Stimulated activated naive B cell treated with anti-CD40 and anti-IgM and Interleukin-4, amounts not matched to agents 10 μg/mL and 1 μg/mL and 100 μg/mL, for 72 hours (primary cell): ENCODE data around the gene AP1G2.
A peak's percentile ranks its signal among the peaks of the same experiment; 100 is the strongest.

Source experiments
- ATAC-seq, 2 donors: fragments of 150-1000 bp; cut with Tn5 transposase; replicated peaks; 2 replicates each; pipeline ENCODE4 v1.10.0; 2021; ENCODE audit warnings: moderate library complexity in 1 of 2
- DNase-seq: peaks from one replicate; pipeline ENCODE4 v3.0.0; 2021
- H3K27ac Mint-ChIP-seq: one replicate; pipeline ENCODE4 v1.8.0; 2022; ENCODE audit warnings: mild to moderate bottlenecking, mixed read lengths
- H3K27me3 Mint-ChIP-seq, 2 donors: one replicate each; pipeline ENCODE4 v1.8.0; 2022; ENCODE audit warnings: mixed read lengths in 2 of 2
- H3K36me3 Mint-ChIP-seq, 2 donors: one replicate each; pipeline ENCODE4 v1.8.0; 2022; ENCODE audit warnings: mixed read lengths in 2 of 2, mild to moderate bottlenecking in 1 of 2
- H3K4me1 Mint-ChIP-seq, 2 donors: one replicate each; pipeline ENCODE4 v1.8.0; 2022; ENCODE audit warnings: mixed read lengths in 2 of 2, mild to moderate bottlenecking in 1 of 2
- H3K4me3 Mint-ChIP-seq, 2 donors: one replicate each; pipeline ENCODE4 v1.8.0; 2022; ENCODE audit warnings: mild to moderate bottlenecking in 2 of 2, mixed read lengths in 2 of 2, moderate library complexity in 1 of 2
- H3K9me3 Mint-ChIP-seq, 2 donors: one replicate each; pipeline ENCODE4 v1.8.0; 2022; ENCODE audit warnings: mixed read lengths in 2 of 2, mild to moderate bottlenecking in 1 of 2

The AP1G2 gene

DNA sequence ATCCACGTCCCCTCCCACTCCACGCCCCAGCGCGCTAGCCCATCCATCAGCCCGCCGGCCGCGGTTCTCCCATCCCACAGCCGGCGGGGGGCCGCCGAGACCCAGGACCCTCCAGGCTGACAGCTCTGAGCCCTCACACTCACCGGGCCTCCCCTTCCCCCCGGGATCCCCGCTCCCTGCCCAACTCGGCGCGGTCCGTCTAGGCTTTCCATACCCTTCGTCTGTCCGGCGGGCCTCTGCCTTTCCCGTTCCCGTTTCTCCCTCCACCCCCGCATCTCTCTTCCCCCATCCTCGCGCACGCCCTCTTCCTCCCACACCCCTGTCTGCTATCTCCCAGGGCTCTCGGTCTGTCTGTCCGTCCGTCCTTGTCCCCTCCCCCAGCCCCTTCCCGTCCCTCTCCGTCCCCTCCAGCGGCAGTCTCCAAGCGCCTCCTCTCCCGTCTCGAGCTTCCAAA lies 16.8 kb downstream of the AP1G2 start:
- no peak for ATAC-seq

DNA sequence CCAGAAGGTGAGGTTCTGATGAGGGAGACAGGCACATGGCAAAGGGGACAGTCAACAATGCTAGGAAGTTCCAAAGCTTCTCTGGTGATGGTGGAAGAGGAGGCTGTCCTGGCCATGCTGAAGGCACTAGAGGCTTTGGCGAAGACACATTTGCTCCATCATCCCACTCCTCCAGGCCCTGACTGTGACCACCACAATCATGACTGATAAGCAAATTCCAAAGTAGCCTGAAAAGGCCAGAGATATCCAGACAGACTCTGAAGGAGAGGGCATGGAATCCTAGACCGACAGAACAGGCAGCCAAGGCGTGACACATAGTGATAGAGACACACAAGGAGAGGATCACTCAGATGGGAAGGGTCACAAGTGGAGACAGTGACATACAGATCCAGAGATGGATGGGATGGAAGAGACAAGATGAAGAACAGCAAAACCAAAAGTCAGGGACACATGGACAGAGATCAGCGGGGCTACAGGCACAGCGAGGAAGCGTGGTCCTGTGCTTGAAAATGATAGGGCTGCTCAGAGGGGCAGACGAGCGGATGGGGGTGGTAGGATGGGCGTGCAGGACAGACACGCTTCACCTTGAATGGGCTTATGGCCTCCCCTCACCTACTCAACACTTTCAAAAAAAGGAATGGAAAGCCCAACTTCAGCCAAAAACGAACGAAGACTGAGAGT lies 17.3 kb downstream of the AP1G2 start:
- no peak overlapping the region for H3K27ac Mint-ChIP-seq
- no peaks in the 10 kb centered on the region for H3K27me3 Mint-ChIP-seq
- DNase-seq (no peak), ATAC-seq (no peak)
- H3K36me3 Mint-ChIP-seq, result no peaks in the 10 kb centered on the region
- peaks cover 4 to 9% of the 10 kb centered on the region in 2 donors for H3K4me1 Mint-ChIP-seq
- H3K4me3 Mint-ChIP-seq, result no peak overlapping the region
- H3K9me3 Mint-ChIP-seq, result no peaks in the 10 kb centered on the region

More for the DNA sequence above, 16.8 kb downstream of the AP1G2 start:
- Mint-ChIP-seq H3K4me3 (no peak overlapping the region), H3K4me1 (peaks cover 7 to 11% of the 10 kb centered on the region in 2 donors), H3K27ac (peak overlapping the region; percentile 92), H3K36me3 (no peaks in the 10 kb centered on the region), H3K9me3 (no peaks in the 10 kb centered on the region), H3K27me3 (no peaks in the 10 kb centered on the region)
- DNase-seq, result no peak

DNA sequence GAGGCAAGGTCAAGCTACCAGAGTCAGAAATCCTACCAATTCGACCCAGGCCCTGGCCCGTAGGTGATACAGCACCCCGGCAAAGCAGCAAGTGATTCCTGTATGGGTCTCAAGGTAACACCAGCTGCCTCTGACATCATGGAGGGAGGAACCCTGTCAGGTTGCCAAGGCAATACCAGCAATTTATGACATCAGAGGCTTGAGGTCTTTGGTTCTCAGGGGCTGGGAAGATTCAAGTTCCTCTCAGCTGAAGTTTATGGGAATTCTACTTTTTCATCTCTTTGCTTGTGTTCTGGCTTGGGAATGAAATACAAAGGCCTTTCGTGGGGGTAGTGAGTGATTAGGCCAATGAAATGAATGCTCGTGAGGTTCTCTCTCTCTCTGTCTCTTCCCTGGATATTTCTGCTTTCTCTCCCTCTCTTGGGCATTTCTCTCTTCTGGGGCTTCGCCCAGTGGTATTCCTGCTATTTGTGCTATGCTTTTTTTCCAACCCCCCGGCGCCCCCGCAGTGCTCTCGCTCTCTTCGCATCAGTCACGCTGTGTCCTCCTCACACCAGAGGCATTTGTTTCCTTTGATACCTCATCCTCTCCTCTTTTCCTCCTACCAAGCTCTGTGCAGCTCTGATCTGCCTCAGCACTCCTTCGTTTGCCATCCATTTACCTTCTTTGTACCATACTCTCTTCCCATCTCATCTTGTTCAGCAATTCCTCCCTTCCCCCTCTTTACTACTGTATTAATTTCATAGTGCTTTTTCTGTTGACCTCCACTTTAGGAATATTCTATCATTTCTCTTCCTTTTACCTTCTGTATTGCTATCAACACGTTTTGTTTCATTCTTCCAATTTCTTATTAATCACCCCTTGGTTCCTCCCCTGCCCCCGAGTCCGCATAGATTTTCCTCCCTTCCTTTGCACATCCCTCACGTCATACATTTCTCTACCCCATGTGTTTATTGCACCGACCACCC lies 19.0 kb downstream of the AP1G2 start:
- H3K9me3 Mint-ChIP-seq, result no peaks in the 10 kb centered on the region
- no peak overlapping the region for H3K27ac Mint-ChIP-seq
- no peaks in the 10 kb centered on the region for H3K27me3 Mint-ChIP-seq
- H3K36me3 Mint-ChIP-seq, result peaks cover 0 to 2% of the 10 kb centered on the region in 2 donors
- H3K4me3 Mint-ChIP-seq, result no peak overlapping the region
- peaks cover 5 to 6% of the 10 kb centered on the region in 2 donors for H3K4me1 Mint-ChIP-seq
- DNase-seq (no peak), ATAC-seq (no peak)

DNA sequence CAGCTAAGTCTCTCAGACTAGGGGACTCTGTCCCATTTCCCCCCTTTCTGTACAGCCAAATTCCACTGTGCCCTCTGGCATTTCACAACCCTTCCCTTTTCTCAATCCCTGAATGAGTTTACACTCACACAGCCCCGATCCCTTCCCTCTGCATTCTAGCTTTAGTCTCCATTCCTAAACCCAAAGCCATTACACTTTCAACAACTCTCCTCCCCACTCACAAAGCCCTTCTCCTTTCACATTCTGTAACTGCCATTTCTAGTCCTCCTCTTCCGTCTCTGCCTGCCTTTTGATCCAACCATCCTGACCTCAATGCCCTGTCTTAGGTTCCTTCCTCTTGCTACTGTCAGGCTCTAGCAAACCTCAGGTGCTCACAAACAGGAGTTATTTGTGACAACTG lies 19.7 kb downstream of the AP1G2 start:
- peaks cover 5 to 6% of the 10 kb centered on the region in 2 donors for H3K4me1 Mint-ChIP-seq
- peaks cover 0 to 2% of the 10 kb centered on the region in 2 donors for H3K36me3 Mint-ChIP-seq
- no peaks in the 10 kb centered on the region for H3K9me3 Mint-ChIP-seq
- ATAC-seq (no peak), DNase-seq (no peak)
- no peak overlapping the region for H3K27ac Mint-ChIP-seq
- H3K27me3 Mint-ChIP-seq, result no peaks in the 10 kb centered on the region
- no peak overlapping the region for H3K4me3 Mint-ChIP-seq

DNA sequence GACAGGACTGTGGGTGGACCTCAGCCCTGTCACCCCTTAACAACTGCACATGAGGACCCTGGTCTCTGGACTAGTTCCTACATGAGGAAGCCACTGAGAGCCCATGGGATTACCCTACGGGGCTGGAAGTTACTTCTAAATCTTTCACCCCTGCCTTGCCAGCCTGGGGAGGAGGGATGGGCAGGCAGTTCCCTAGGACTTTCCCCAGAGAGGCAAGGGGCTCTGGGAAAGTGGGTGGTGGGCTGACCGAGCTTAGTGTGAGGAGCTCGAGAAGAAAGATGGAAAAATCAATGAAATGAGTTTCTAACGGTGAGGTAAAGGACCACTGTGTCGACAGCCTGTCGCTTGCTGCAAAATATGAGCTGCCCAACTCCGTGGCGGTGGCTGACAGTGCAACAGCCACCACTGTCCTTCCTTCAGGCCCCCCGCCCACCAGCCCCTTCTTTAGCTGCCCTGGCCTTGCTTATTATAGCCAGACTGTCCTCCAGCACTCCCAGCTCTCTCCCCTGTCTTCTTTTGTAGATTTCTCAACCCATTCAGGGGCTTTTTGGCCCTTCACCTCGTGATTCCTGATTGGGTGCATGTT lies 21.0 kb downstream of the AP1G2 start:
- no peak overlapping the region for H3K27ac Mint-ChIP-seq
- peaks cover 0 to 5% of the 10 kb centered on the region in 2 donors for H3K36me3 Mint-ChIP-seq
- ATAC-seq (no peak), DNase-seq (no peak)
- H3K4me3 Mint-ChIP-seq, result no peak overlapping the region
- no peaks in the 10 kb centered on the region for H3K9me3 Mint-ChIP-seq
- H3K4me1 Mint-ChIP-seq, result peaks cover 0 to 5% of the 10 kb centered on the region in 2 donors
- H3K27me3 Mint-ChIP-seq, result no peaks in the 10 kb centered on the region

DNA sequence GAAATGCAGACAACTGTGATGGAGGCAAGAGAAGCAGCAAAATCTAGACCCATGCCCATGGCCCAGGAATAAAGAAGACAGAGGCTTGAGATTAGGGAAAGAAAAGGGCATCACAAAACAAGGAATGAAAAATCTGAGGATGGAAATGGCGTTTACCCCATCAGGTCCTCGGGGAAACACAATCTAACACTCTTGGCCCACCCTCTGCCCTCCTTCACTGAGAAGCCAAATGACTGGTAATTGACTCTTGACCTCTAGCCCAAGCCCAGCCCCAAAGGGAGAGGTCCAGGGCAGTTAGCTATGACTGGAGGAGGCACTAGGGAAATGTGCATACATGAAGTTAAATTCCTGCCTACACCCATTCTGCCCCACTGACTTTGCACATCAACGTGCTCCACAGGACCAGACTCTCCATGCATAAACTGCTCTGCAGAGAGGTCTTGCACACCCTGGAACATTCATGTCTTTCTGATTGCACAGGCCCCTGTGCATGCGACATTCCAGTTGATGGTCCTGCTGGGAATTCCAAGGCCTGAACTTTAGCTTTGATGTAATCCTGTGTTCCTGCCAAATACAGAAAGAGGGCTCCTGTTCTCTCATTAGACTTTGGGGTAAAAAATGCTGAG lies 21.7 kb downstream of the AP1G2 start:
- Mint-ChIP-seq H3K36me3 (peaks cover 0 to 5% of the 10 kb centered on the region in 2 donors), H3K27ac (no peak overlapping the region), H3K4me1 (peaks cover 0 to 2% of the 10 kb centered on the region in 2 donors)

DNA sequence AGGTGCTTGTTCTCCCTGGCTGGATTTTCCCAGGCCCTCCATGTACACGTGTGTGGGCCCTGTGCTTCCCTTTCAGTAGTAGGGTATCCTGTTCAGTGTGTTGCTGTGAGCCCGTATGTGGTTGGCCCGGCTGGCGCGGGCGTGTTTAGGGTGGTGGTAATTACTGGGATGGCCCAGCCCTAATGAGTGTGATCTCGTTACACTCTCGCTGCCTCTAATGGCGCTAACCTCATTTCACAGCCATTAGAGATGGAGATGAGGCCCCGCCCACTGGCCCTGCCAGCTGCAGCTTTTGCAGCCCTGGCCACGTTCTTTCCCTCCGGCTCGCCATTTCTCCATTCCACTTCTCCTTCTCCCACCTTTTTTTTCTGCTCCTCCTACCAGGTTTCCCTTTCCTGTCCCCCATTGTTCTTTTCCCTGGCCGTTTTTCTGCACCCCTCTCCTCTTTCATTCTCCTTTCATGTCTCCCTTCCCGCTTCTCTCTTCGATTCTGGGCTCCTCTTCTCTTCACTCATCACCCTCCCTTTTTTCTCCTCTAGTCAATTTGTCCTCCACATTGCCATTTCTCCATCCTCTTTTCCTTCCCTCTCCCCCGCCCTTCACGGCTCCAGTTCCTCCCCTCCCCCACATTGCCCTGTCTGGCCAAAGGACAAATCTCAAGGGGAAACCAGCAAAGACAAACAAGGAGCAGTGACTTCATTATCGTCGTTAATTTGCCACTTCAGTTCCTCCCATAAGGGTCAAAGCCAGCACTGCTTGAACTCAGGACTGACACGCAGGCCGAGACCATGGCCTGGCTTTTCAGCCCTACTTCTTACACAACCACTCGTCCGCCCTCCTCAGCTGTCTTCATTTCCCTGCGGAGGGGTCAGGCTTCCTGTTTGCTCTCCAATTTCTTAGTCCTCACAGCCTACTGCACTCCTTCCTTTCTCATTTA lies 22.8 kb downstream of the AP1G2 start:
- ATAC-seq (no peak), DNase-seq (no peak)
- Mint-ChIP-seq H3K27ac (no peak overlapping the region), H3K4me3 (no peak overlapping the region), H3K9me3 (no peaks in the 10 kb centered on the region), H3K27me3 (no peaks in the 10 kb centered on the region), H3K4me1 (peaks cover 0 to 2% of the 10 kb centered on the region in 2 donors), H3K36me3 (peaks cover 0 to 5% of the 10 kb centered on the region in 2 donors)

More for the DNA sequence above, 21.7 kb downstream of the AP1G2 start:
- Mint-ChIP-seq H3K27me3 (no peaks in the 10 kb centered on the region), H3K9me3 (no peaks in the 10 kb centered on the region), H3K4me3 (no peak overlapping the region)
- DNase-seq (no peak), ATAC-seq (no peak)

DNA sequence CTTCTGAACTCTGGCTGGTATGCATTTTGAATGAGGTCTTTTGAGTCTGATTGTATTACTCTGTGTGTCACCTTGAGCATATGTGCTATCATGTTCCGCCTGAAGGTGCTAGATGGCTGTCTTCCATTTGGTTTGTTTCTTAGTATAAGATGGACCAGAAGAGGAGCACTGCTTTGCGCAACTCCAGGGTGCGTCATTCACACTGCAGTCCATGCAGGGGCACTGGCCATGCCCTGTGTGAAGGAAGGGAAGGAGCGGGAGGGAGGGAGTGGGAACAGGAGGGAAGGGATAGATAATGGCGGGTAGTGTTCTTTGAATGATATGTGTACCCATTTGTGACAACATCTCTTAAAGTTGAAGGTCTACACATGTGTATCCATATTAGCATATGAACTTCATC lies 24.2 kb downstream of the AP1G2 start:
- H3K9me3 Mint-ChIP-seq, result no peaks in the 10 kb centered on the region
- no peak overlapping the region for H3K27ac Mint-ChIP-seq
- H3K36me3 Mint-ChIP-seq, result peaks cover 0 to 5% of the 10 kb centered on the region in 2 donors
- H3K4me3 Mint-ChIP-seq, result no peak overlapping the region
- DNase-seq (no peak), ATAC-seq (no peak)
- peaks cover 0 to 6% of the 10 kb centered on the region in 2 donors for H3K4me1 Mint-ChIP-seq
- H3K27me3 Mint-ChIP-seq, result no peaks in the 10 kb centered on the region

DNA sequence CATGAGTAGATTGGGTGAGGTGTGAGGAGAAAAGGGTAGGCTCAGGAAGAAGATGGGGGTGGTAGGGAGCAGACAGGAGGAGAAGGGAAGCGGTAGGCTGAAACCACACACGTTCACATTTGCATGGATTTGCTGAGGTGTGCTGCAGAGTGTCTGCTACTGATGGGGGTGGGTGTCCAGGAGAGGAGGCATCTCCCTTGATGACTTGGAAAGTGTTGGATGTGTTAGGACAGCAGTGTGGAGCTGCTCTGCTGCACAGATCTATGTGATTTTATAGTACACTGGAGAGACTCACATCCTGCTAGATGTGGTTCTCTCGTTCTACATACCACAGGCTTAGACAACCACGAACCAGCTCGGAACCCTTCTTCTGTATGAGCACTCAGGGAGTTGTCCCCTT lies 25.3 kb downstream of the AP1G2 start:
- DNase-seq (no peak), ATAC-seq (no peak)
- Mint-ChIP-seq H3K27me3 (no peaks in the 10 kb centered on the region), H3K4me1 (peaks cover 0 to 6% of the 10 kb centered on the region in 2 donors), H3K9me3 (no peaks in the 10 kb centered on the region), H3K27ac (no peak overlapping the region), H3K4me3 (no peak overlapping the region), H3K36me3 (peaks cover 0 to 5% of the 10 kb centered on the region in 2 donors)

DNA sequence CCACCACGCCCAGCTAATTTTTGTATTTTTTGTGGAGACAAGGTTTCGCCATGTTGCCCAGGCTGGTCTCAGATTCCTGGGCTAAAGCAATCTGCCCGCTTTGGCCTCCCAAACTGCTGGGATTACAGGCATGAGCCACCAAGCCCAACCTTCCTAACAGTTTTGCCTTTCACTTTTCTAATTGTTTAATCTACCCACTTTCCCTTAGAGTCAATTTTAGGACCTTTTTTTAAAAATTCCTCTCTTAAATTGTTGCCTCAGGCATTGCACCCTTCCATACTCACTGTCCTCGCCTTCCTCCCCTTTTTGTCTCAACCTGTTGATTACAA lies 27.5 kb downstream of the AP1G2 start:
- DNase-seq (no peak), ATAC-seq (no peak)
- Mint-ChIP-seq H3K4me3 (no peak overlapping the region), H3K9me3 (no peaks in the 10 kb centered on the region), H3K27ac (no peak overlapping the region), H3K27me3 (no peaks in the 10 kb centered on the region), H3K4me1 (peaks cover 0 to 6% of the 10 kb centered on the region in 2 donors), H3K36me3 (peaks cover 0 to 5% of the 10 kb centered on the region in 2 donors)

DNA sequence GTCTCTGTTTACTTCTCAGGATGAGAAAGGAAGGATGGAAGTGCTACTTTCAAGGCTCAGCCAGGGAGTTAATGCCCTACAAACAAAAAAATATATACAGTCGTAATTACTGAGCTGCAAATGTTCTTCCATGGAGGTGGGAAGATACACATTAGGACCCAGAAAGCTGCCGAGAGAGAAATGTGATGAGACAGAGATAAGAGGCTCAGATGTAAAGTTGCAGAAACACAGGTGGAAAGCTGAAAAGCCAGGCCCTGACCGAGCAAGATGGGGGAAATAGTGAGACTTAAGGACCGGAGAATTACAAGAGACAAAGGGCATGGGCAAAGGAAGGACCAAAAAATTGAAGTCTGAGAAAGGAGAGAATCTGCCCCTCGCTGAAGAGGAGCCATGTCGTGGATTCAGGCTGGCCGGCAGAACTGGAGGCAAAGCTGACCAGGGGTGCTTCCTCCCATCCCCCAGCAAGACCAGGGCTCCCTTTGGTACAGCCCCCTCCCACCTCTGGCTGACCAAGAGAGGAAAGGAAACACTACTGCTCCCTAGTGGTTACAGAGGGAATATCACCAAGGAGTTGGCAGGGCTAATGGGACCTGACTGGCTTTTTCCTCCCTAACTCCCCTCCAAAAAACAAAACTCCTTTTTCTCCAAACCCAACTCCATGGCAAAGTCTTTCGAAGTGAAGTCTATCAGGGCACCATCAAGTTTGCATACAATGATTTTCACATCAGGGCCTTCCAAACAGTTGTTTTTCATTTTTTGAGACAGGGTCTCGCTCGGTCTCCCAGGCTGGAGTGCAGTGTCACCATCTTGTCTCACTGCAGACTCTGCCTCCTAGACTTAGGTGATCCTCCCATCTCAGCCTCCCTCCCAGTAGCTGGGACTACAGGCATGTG lies 28.1 kb downstream of the AP1G2 start:
- peak; percentile 59 to 70 for ATAC-seq
- no peaks in the 10 kb centered on the region for H3K27me3 Mint-ChIP-seq
- H3K36me3 Mint-ChIP-seq, result peaks cover 0 to 2% of the 10 kb centered on the region in 2 donors
- H3K4me1 Mint-ChIP-seq, result peaks cover 0 to 4% of the 10 kb centered on the region in 2 donors
- no peak overlapping the region for H3K4me3 Mint-ChIP-seq
- H3K9me3 Mint-ChIP-seq, result no peaks in the 10 kb centered on the region
- DNase-seq, result no peak
- H3K27ac Mint-ChIP-seq, result no peak overlapping the region

DNA sequence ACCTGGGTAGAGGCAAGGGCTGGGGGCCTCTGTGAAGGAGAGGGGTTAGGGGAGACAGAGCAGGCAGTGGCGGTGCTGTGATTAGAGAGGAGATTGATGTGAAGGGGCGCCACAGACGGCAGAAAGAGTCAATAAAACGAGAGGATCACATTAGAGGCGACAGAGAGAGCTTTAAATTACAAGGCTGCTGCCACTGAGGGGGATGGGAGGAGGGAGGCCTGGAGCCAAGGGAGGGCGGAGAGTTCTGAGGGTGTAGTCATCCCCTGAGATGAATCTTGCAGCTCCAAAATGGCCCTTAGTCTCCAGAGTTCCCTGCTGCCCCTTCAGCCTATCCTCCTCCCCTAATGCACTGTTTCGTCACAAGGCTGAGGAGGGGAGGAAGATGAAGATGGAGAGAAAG lies 28.8 kb downstream of the AP1G2 start:
- Mint-ChIP-seq H3K27ac (no peak overlapping the region), H3K4me3 (no peak overlapping the region), H3K4me1 (peaks cover 0 to 4% of the 10 kb centered on the region in 2 donors), H3K9me3 (no peaks in the 10 kb centered on the region), H3K27me3 (no peaks in the 10 kb centered on the region), H3K36me3 (peaks cover 0 to 2% of the 10 kb centered on the region in 2 donors)
- ATAC-seq, result no peak
- DNase-seq, result no peak
